ENCODE data around the gene MYOD1.

MYOD1 gene

GRCh38 chr11:17719028-17719937 is at the start of gene MYOD1:
Gene MYOD1, plus strand, starts transcription at chr11:17719571. Its CDS starts 212 bp downstream, at chr11:17719783.
- DNase-seq = no peak

GRCh38 chr11:17672469-17672868 is 46.9 kb upstream of the MYOD1 start:
- DNase-seq = no peak

- no peak for DNase-seq
Observed at GRCh38 chr11:17673951-17674350, 45.4 kb upstream of the MYOD1 start.

- no peak for DNase-seq
Observed at GRCh38 chr11:17682848-17683247, 36.5 kb upstream of the MYOD1 start.

- no peak for DNase-seq
Observed at GRCh38 chr11:17683377-17684161, 35.8 kb upstream of the MYOD1 start.

- no peak for DNase-seq
Observed at GRCh38 chr11:17684550-17684949, 34.8 kb upstream of the MYOD1 start.

GRCh38 chr11:17686231-17686980 is 33.0 kb upstream of the MYOD1 start:
- DNase-seq = no peak

- DNase-seq = no peak
Observed at GRCh38 chr11:17687946-17688670, 31.3 kb upstream of the MYOD1 start.

- DNase-seq = no peak
Observed at GRCh38 chr11:17691550-17691949, 27.8 kb upstream of the MYOD1 start.

- no peak for DNase-seq
Observed at GRCh38 chr11:17691976-17692375, 27.4 kb upstream of the MYOD1 start.

GRCh38 chr11:17692931-17693330 is 26.4 kb upstream of the MYOD1 start:
- DNase-seq = peak; percentile 32

GRCh38 chr11:17693531-17693930 is 25.8 kb upstream of the MYOD1 start:
- DNase-seq = no peak

- no peak for DNase-seq
Observed at GRCh38 chr11:17694494-17695110, 24.8 kb upstream of the MYOD1 start.

GRCh38 chr11:17695454-17696441 is 23.6 kb upstream of the MYOD1 start:
- DNase-seq = no peak

- no peak for DNase-seq
Observed at GRCh38 chr11:17696741-17697140, 22.6 kb upstream of the MYOD1 start.

- no peak for DNase-seq
Observed at GRCh38 chr11:17697175-17697949, 22.0 kb upstream of the MYOD1 start.

GRCh38 chr11:17699147-17700114 is 19.9 kb upstream of the MYOD1 start:
- DNase-seq = peak; percentile 14

GRCh38 chr11:17700991-17701390 is 18.4 kb upstream of the MYOD1 start:
- DNase-seq = no peak

- no peak for DNase-seq
Observed at GRCh38 chr11:17702876-17703275, 16.5 kb upstream of the MYOD1 start.
